ENCODE data around the gene ARHGAP29. TPM values are rescaled to one million over a fixed set of nuclear protein-coding genes. Genes with fewer than 3 reads are reported as not detected.

The ARHGAP29 gene
- total RNA-seq, 1 donor from 2014 or later, result 19.9 TPM

GRCh38 chr1:94235189-94236012 lies 2.0 kb downstream of the ARHGAP29 start:
- Mint-ChIP-seq H3K36me3 (ENCODE audit: low read depth, unreplicated experiment) (no peaks in the 10 kb centered on the region), H3K9me3 (ENCODE audit: unreplicated experiment) (no peaks in the 10 kb centered on the region), H3K27me3 (ENCODE audit: low read depth, unreplicated experiment) (peaks cover 8% of the 10 kb centered on the region), H3K27ac (ENCODE audit: unreplicated experiment) (no peak overlapping the region), H3K4me1 (ENCODE audit: low read depth, unreplicated experiment) (peaks cover 18% of the 10 kb centered on the region), H3K4me3 (ENCODE audit: unreplicated experiment) (peak overlapping the region; percentile 90)
- FAIRE-seq (no peak), DNase-seq (ENCODE audit: low read depth) (no peak)
- no peaks in the 10 kb centered on the region for H3K27me3 ChIP-seq (ENCODE audit: insufficient read depth, low read length)
- TF ChIP-seq EZH2 (IDR thresholded peaks at IDR 0.05; ENCODE audit: insufficient read depth, low read length) (no peak), CTCF (IDR thresholded peaks at IDR 0.05; ENCODE audit: insufficient read depth, low read depth, low read length) (no peak)
- H3K79me2 ChIP-seq (ENCODE audit: insufficient read depth, low read length), result peaks cover 99% of the 10 kb centered on the region
- peaks cover 35% of the 10 kb centered on the region for H4K20me1 ChIP-seq (ENCODE audit: insufficient read depth, low read length)
- H3K4me2 ChIP-seq (ENCODE audit: low read length), result peak overlapping the region; percentile 91
- H3K9ac ChIP-seq (ENCODE audit: low read length), result peak overlapping the region; percentile 92
- no peak overlapping the region for H2AFZ ChIP-seq (ENCODE audit: low read depth, low read length)
- H3K9me3 ChIP-seq (ENCODE audit: insufficient read depth, low read depth, low read length), result no peaks in the 10 kb centered on the region
- peak overlapping the region; percentile 91 for H3K4me3 ChIP-seq (ENCODE audit: insufficient read depth, low read depth, low read length)
- peaks cover 27% of the 10 kb centered on the region for H3K4me1 ChIP-seq (ENCODE audit: insufficient read depth, low read length)
- H3K36me3 ChIP-seq (ENCODE audit: insufficient read depth, low read length), result no peaks in the 10 kb centered on the region
- peak overlapping the region; percentile 81 for H3K27ac ChIP-seq (ENCODE audit: low read depth, low read length)

GRCh38 chr1:94234615-94235014 lies 2.8 kb downstream of the ARHGAP29 start:
- no peak overlapping the region for H2AFZ ChIP-seq (ENCODE audit: low read depth, low read length)
- Mint-ChIP-seq H3K4me1 (ENCODE audit: low read depth, unreplicated experiment) (peaks cover 13% of the 10 kb centered on the region), H3K27ac (ENCODE audit: unreplicated experiment) (no peak overlapping the region), H3K27me3 (ENCODE audit: low read depth, unreplicated experiment) (peaks cover 8% of the 10 kb centered on the region), H3K4me3 (ENCODE audit: unreplicated experiment) (peak overlapping the region; percentile 47), H3K36me3 (ENCODE audit: low read depth, unreplicated experiment) (no peaks in the 10 kb centered on the region), H3K9me3 (ENCODE audit: unreplicated experiment) (no peaks in the 10 kb centered on the region)
- no peaks in the 10 kb centered on the region for H3K36me3 ChIP-seq (ENCODE audit: insufficient read depth, low read length)
- H3K4me1 ChIP-seq (ENCODE audit: insufficient read depth, low read length), result peaks cover 27% of the 10 kb centered on the region
- DNase-seq (ENCODE audit: low read depth), result no peak
- TF ChIP-seq CTCF (IDR thresholded peaks at IDR 0.05; ENCODE audit: insufficient read depth, low read depth, low read length), result no peak
- no peak for TF ChIP-seq EZH2 (IDR thresholded peaks at IDR 0.05; ENCODE audit: insufficient read depth, low read length)
- FAIRE-seq, result no peak
- no peak overlapping the region for H3K27ac ChIP-seq (ENCODE audit: low read depth, low read length)
- H4K20me1 ChIP-seq (ENCODE audit: insufficient read depth, low read length), result peaks cover 35% of the 10 kb centered on the region
- H3K79me2 ChIP-seq (ENCODE audit: insufficient read depth, low read length), result peaks cover 99% of the 10 kb centered on the region
- peak overlapping the region; percentile 91 for H3K4me2 ChIP-seq (ENCODE audit: low read length)
- H3K27me3 ChIP-seq (ENCODE audit: insufficient read depth, low read length), result no peaks in the 10 kb centered on the region
- H3K9me3 ChIP-seq (ENCODE audit: insufficient read depth, low read depth, low read length), result no peaks in the 10 kb centered on the region
- peak overlapping the region; percentile 92 for H3K9ac ChIP-seq (ENCODE audit: low read length)
- H3K4me3 ChIP-seq (ENCODE audit: insufficient read depth, low read depth, low read length), result peak overlapping the region; percentile 91

- Mint-ChIP-seq H3K4me1 (ENCODE audit: low read depth, unreplicated experiment) (peaks cover 12% of the 10 kb centered on the region), H3K4me3 (ENCODE audit: unreplicated experiment) (no peak overlapping the region)
Observed at GRCh38 chr1:94231746-94232145, 5.6 kb downstream of the ARHGAP29 start.

More at GRCh38 chr1:94231746-94232145, 5.6 kb downstream of the ARHGAP29 start:
- Histone ChIP-seq H3K36me3 (ENCODE audit: insufficient read depth, low read length) (peaks cover 4% of the 10 kb centered on the region), H3K9me3 (ENCODE audit: insufficient read depth, low read depth, low read length) (no peaks in the 10 kb centered on the region), H3K27me3 (ENCODE audit: insufficient read depth, low read length) (no peaks in the 10 kb centered on the region), H3K4me1 (ENCODE audit: insufficient read depth, low read length) (peaks cover 19% of the 10 kb centered on the region), H2AFZ (ENCODE audit: low read depth, low read length) (no peak overlapping the region), H3K27ac (ENCODE audit: low read depth, low read length) (peak overlapping the region; percentile 11), H3K4me3 (ENCODE audit: insufficient read depth, low read depth, low read length) (no peak overlapping the region), H3K9ac (ENCODE audit: low read length) (no peak overlapping the region), H3K79me2 (ENCODE audit: insufficient read depth, low read length) (peaks cover 100% of the 10 kb centered on the region), H4K20me1 (ENCODE audit: insufficient read depth, low read length) (peaks cover 33% of the 10 kb centered on the region), H3K4me2 (ENCODE audit: low read length) (peak overlapping the region; percentile 16)
- TF ChIP-seq CTCF (IDR thresholded peaks at IDR 0.05; ENCODE audit: insufficient read depth, low read depth, low read length), result no peak
- TF ChIP-seq EZH2 (IDR thresholded peaks at IDR 0.05; ENCODE audit: insufficient read depth, low read length), result no peak
- Mint-ChIP-seq H3K36me3 (ENCODE audit: low read depth, unreplicated experiment) (no peaks in the 10 kb centered on the region), H3K27ac (ENCODE audit: unreplicated experiment) (no peak overlapping the region), H3K27me3 (ENCODE audit: low read depth, unreplicated experiment) (peaks cover 2% of the 10 kb centered on the region), H3K9me3 (ENCODE audit: unreplicated experiment) (no peaks in the 10 kb centered on the region)
- no peak for FAIRE-seq
- DNase-seq (ENCODE audit: low read depth), result no peak

All from astrocyte (in vitro differentiated cells and primary cell).